HUES48 (cell line): ENCODE data around the gene GNAS.

Experiments used
- H3K27ac ChIP-seq: one replicate; pipeline ENCODE4 v1.7.0; 2013; ENCODE audit warnings: low read depth, low read length, inconsistent platforms
- H3K27me3 ChIP-seq: 2 replicates; pipeline ENCODE4 v1.6.1; 2013; ENCODE audit warnings: mild to moderate bottlenecking, low read length; ENCODE audit not compliant: control insufficient read depth, insufficient read depth
- H3K36me3 ChIP-seq: 2 replicates; pipeline ENCODE4 v1.6.1; 2013; ENCODE audit warnings: low read length; ENCODE audit not compliant: control insufficient read depth, insufficient read depth
- H3K4me1 ChIP-seq: 2 replicates; pipeline ENCODE4 v1.6.1; 2013; ENCODE audit warnings: mild to moderate bottlenecking, low read length; ENCODE audit not compliant: control insufficient read depth, insufficient read depth
- H3K4me3 ChIP-seq: 2 replicates; pipeline ENCODE4 v1.5.1; 2013; ENCODE audit warnings: mild to moderate bottlenecking, low read depth, low read length
- H3K9ac ChIP-seq: 2 replicates; pipeline ENCODE4 v1.6.1; 2013; ENCODE audit warnings: mild to moderate bottlenecking, low read depth, low read length, moderate library complexity
- H3K9me3 ChIP-seq: 2 replicates; pipeline ENCODE4 v1.6.1; 2013; ENCODE audit warnings: low read length; ENCODE audit not compliant: control insufficient read depth, insufficient read depth

The GNAS gene

GRCh38 chr20:58852543-58853271 lies at the start of gene GNAS:
TSS of gene GNAS (plus strand) at chr20:58852716.
- Histone ChIP-seq H3K9ac (peak within 1 kb of the TSS; percentile 37), H3K27ac (peak within 1 kb of the TSS; percentile 74), H3K9me3 (no peaks in the 10 kb centered on the region), H3K36me3 (peaks cover 15% of the 10 kb centered on the region), H3K4me1 (peaks cover 34% of the 10 kb centered on the region), H3K4me3 (peak within 1 kb of the TSS; percentile 74), H3K27me3 (peaks cover 62% of the 10 kb centered on the region)

GRCh38 chr20:58803533-58803932 lies 49.0 kb upstream of the GNAS start:
- Histone ChIP-seq H3K27me3 (no peaks in the 10 kb centered on the region; the same call in 1 of the 2 replicates), H3K9me3 (no peaks in the 10 kb centered on the region), H3K4me3 (no peak overlapping the region), H3K36me3 (no peaks in the 10 kb centered on the region), H3K27ac (no peak overlapping the region), H3K4me1 (peaks cover 26% of the 10 kb centered on the region), H3K9ac (no peak overlapping the region)

- H3K27me3 ChIP-seq = no peaks in the 10 kb centered on the region; the same call in 1 of the 2 replicates
- peaks cover 9% of the 10 kb centered on the region for H3K4me1 ChIP-seq
- H3K27ac ChIP-seq = no peak overlapping the region
- no peaks in the 10 kb centered on the region for H3K36me3 ChIP-seq
- H3K9ac ChIP-seq = no peak overlapping the region
- H3K4me3 ChIP-seq = no peak overlapping the region
- no peaks in the 10 kb centered on the region for H3K9me3 ChIP-seq
These were observed 44.7 kb upstream of the GNAS start for GRCh38 chr20:58807801-58808200.

DNA sequence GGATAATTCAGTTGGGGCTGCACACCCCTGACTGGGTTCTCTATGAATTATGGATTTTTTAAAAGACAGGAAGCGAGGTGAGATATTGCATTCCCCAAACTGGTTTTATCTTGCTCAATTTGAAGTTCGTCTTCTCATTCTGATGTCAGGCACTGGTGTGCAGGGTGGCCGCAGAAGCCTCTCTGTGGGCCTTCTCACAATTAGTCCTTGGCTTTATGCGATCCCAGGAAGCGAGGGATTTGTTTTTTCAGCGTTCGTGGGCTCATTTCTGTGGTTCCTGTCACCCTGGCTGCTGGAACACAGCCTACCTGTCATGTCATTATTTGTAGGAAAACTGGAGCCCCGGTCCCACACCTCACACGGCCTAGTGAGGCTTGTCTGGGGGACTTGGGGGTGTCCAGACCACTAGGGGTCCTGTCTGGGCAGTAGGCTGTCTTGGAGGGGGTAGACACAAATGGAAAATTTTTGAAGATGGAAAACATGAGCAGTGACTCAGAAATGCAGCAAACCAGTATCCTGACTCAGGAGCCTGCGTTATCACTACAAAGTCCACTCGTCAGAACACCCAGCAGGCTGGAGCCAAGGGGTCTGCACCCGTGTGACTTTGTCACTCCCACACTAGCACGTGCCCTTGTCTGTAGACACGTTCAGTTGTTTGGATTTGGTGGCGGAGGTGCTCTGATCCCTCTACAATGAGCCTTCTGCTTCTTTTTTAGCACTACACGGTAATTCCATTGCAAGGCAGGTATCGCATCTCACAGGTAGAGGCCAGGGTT lies 44.1 kb upstream of the GNAS start:
- Histone ChIP-seq H3K36me3 (no peaks in the 10 kb centered on the region), H3K27me3 (no peaks in the 10 kb centered on the region; the same call in 1 of the 2 replicates), H3K4me3 (no peak overlapping the region), H3K9me3 (no peaks in the 10 kb centered on the region), H3K27ac (no peak overlapping the region), H3K9ac (no peak overlapping the region), H3K4me1 (peaks cover 3% of the 10 kb centered on the region; the same call in 1 of the 2 replicates)

DNA sequence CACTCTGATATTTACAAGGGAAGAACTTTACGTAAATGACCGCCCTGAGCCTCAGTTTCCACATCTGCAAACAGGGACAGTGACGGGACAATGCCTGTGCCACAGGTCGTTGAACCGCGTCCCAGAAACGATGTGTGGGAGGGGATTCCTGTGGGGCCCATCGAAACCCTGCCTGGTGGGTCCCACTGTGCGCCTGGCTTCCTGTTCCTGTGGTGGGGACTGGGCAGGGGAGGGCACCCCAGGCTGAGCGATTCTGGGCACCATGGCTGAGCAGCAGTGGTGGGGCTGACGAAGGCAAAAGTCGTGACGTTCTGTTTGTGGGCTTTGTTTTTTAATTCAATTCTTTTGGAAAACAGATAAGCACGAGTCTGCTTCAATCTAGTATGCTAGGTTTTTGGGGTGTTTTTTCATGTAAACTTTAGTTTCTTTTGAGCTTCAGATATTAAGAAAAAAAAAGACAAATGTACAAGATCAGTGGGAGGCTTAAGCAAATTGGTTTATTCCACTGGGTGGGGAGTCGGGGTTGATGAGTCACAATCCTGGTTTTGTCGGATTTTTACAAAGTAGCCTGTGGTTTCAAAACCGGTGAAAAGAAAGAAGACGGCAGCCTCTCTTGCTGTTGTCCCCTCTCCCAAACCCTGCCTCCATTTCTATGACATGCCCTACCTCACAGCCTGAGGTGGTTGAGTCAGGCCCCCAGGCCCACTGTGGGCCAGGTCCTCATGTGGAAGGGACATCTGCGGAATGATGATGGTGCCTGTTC lies 42.2 kb upstream of the GNAS start:
- Histone ChIP-seq H3K9me3 (no peaks in the 10 kb centered on the region), H3K27me3 (no peaks in the 10 kb centered on the region), H3K36me3 (no peaks in the 10 kb centered on the region), H3K9ac (no peak overlapping the region), H3K4me3 (no peak overlapping the region), H3K27ac (no peak overlapping the region), H3K4me1 (peaks cover 3% of the 10 kb centered on the region; the same call in 1 of the 2 replicates)

DNA sequence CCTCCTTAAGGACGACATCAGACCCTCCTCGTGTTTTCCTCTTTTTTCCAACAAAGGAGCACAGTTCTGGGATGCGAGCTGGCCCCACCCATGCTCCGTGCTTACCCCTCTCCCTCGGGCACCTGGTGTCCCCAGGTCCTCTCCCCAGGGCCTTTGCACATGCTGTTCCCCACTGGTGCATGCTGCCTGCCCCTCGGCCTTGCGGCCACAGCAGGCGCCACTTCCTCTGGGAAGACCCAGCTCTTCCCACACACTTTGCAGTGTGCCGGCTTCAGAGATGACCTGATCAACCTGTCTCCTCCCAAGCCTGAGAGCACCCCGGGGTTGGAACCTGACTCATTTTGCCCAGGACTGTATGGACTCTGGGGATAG lies 41.7 kb upstream of the GNAS start:
- Histone ChIP-seq H3K27me3 (no peaks in the 10 kb centered on the region), H3K27ac (no peak overlapping the region), H3K4me3 (no peak overlapping the region), H3K9me3 (no peaks in the 10 kb centered on the region), H3K4me1 (peaks cover 3% of the 10 kb centered on the region; the same call in 1 of the 2 replicates), H3K36me3 (no peaks in the 10 kb centered on the region), H3K9ac (no peak overlapping the region)

DNA sequence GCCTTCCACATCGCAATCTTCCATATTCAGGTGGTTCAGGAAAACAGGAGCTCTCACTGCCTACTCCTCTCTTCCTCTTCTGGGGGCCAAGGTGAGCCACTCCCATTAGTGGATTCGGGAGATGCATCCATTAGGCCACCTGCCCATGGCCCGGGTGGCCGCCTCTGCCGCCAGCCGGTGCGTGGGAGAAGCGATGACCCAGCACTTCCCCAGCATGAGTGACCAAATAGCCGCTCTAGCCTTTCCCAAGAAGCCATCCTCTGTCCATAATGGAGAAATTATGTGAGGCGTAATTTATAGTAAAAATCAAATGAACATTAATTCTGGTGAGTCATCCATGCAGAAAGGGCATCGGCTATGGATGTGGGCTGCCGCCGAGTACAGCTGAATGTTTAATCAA lies 41.2 kb upstream of the GNAS start:
- Histone ChIP-seq H3K4me1 (peaks cover 3% of the 10 kb centered on the region; the same call in 1 of the 2 replicates), H3K36me3 (no peaks in the 10 kb centered on the region), H3K27me3 (no peaks in the 10 kb centered on the region), H3K4me3 (no peak overlapping the region), H3K9ac (no peak overlapping the region), H3K27ac (no peak overlapping the region), H3K9me3 (no peaks in the 10 kb centered on the region)

DNA sequence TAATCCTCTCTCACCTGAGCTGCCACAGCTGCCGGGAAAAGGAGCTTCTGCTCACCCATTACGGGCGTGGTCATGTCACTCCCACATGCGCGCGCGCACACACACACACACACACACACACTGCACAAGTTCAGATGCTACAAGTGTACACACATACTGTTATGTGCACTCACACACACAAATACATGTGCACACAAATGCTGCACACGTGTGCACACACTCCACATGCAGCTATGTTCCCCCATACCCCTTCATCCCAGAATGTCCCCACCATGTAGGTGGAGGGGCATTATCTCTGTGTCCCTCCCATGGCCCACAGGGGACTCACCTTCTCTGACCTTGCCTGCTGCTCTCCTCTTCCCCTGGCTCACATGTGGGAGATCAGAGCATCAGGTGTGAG lies 39.1 kb upstream of the GNAS start:
- Histone ChIP-seq H3K4me1 (0 out of 2 replicates have a peak, but pooled peaks cover 3% of the 10 kb centered on the region), H3K4me3 (no peak overlapping the region), H3K27ac (no peak overlapping the region), H3K9ac (no peak overlapping the region), H3K36me3 (peaks cover 9% of the 10 kb centered on the region; the same call in 1 of the 2 replicates), H3K27me3 (no peaks in the 10 kb centered on the region), H3K9me3 (no peaks in the 10 kb centered on the region)

GRCh38 chr20:58815448-58815847 lies 37.1 kb upstream of the GNAS start:
- no peak overlapping the region for H3K9ac ChIP-seq
- H3K36me3 ChIP-seq = peaks cover 29% of the 10 kb centered on the region
- H3K27ac ChIP-seq = no peak overlapping the region
- H3K27me3 ChIP-seq = no peaks in the 10 kb centered on the region
- no peaks in the 10 kb centered on the region for H3K4me1 ChIP-seq
- no peaks in the 10 kb centered on the region for H3K9me3 ChIP-seq
- H3K4me3 ChIP-seq = no peak overlapping the region

DNA sequence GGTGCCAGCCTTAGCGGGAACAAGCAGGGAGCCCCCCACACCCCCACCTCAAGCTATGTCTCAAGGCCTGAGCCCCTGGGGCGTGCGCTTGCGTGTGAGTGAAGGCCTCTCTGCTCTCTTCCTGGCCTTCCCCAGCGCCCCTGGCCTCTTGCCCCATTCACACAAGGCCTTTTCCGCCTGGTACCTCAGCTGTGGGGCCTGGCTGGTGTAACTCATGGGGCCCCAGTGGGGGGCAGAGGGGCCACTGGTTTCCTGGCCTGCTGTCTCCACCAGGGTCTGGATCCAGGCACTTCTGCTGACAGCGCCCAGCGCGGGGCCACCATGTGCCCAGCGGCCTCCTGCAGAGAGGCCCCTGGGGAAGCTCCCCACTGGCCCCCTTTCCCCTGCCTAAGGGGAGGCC lies 36.5 kb upstream of the GNAS start:
- Histone ChIP-seq H3K4me3 (no peak overlapping the region), H3K27ac (no peak overlapping the region), H3K9ac (no peak overlapping the region), H3K4me1 (no peaks in the 10 kb centered on the region), H3K27me3 (no peaks in the 10 kb centered on the region), H3K36me3 (peaks cover 29% of the 10 kb centered on the region), H3K9me3 (no peaks in the 10 kb centered on the region)
